ENCODE measurements around the gene KCNG2.
A peak's percentile ranks its signal among the peaks of the same experiment; 100 is the strongest.

KCNG2 gene

GRCh38 chr18:79910563-79911343 is 113.0 kb downstream of the KCNG2 start:
- DNase-seq (ENCODE audit: low spot score): no peak

GRCh38 chr18:79911344-79912270 is 113.9 kb downstream of the KCNG2 start:
- DNase-seq (ENCODE audit: low spot score): no peak

- DNase-seq (ENCODE audit: low spot score): peak; percentile 58
Observed at GRCh38 chr18:79912409-79912991, 114.8 kb downstream of the KCNG2 start.

GRCh38 chr18:79912994-79913831 is 115.5 kb downstream of the KCNG2 start:
- DNase-seq (ENCODE audit: low spot score): no peak

DNA sequence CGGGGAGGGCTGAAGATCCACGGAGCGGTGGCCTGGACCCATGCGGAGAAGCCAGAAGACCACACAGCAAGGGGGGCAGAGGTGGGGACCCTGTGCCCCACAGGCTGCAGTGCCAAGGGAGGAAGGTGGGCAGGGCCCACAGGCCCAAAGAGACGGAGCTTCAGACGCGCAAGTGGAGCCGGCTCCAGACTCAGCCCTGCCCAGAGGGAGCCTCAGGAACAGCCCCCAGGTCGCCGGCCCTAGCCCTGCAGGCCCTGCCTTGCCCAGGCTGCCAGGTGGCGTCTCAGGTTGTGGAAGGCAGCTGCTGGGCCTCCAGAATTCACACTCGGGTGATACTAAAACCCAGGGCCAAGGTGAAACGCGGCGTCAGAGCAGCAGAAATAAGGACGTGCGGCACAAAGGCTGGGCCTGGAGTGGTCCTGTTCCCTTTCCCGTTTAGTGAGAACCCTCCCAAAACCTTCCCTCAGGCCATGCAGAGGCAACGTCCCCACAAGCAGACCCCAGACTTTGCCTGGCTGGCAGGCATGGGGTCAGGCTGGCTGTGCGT is 116.9 kb downstream of the KCNG2 start:
- no peak for DNase-seq (ENCODE audit: low spot score)

DNA sequence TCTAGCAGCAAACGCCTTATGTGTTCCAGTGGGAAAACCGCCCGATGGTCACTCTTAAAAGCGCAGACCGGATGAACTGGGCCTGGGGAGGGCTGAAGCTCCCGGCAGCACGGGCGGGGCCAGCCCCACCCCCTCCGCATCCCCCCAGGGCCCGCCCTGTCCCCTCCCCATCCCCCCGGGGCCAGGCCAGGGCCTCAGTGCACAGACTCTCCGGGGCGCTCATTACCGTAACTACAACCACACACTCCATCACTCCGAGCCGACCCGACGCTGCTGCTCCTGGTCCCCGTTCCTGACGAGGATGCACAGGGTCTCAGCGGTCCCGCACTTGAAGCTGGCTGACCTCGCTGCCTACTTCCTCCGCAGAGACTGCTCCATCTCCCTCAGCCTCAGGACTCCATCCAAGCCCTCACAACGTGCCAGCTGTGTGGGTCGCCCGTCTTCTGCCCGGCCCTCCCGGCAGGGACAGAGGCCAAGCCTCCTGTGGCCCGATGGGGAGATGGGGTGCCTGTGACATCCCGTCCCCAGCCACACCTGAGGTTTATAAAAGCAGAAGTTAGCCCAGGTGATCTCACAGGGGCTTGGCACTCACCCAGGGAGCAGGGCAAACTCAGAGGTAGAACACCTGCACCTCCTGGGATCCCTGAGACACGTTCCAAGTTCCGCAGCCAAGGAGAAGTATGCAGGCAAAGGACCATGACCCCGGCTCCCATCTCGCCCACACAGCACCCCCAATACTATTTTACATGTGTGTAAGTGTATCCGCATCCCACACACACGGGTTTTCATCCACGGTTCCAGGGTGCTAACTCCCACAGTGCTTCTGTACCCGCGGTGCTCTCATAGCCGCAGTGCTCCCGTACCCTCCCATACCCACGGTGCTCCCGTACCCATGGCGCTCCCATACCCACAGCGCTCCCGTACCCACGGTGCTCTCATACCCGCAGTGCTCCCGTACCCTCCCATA is 117.7 kb downstream of the KCNG2 start:
- DNase-seq (ENCODE audit: low spot score): no peak

GRCh38 chr18:79916128-79916494 is 118.4 kb downstream of the KCNG2 start:
- no peak for DNase-seq (ENCODE audit: low spot score)

DNA sequence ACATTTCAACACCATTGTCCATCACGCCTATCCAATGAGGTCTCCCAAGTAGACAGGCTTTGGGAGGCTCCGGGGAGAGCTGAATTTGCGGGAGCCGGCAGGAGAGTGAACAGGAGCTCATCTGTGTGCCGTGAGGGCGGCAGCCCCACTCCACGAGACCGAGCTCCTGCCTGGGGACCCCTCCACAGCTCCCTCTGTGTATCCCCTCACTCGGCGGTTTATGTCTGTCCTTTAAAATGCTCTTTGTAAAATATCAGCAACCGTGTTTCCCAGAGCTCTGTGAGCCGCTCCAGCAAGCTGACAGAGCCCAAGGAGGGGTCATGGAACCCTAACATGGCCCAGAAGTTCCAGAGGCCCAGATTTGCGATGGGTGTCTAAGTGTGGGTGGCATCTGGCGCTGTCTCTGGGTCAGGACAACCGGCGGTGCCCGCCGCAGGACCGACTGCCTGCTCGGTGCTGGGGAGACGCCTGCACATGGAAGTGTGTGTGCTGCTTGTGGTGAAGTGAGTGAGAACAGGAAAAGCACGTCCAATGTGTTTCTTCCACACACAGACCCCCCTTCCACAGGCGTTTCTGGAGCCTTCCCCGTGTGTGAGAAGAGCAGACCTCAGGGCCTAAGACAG is 118.9 kb downstream of the KCNG2 start:
- DNase-seq (ENCODE audit: low spot score): no peak

DNA sequence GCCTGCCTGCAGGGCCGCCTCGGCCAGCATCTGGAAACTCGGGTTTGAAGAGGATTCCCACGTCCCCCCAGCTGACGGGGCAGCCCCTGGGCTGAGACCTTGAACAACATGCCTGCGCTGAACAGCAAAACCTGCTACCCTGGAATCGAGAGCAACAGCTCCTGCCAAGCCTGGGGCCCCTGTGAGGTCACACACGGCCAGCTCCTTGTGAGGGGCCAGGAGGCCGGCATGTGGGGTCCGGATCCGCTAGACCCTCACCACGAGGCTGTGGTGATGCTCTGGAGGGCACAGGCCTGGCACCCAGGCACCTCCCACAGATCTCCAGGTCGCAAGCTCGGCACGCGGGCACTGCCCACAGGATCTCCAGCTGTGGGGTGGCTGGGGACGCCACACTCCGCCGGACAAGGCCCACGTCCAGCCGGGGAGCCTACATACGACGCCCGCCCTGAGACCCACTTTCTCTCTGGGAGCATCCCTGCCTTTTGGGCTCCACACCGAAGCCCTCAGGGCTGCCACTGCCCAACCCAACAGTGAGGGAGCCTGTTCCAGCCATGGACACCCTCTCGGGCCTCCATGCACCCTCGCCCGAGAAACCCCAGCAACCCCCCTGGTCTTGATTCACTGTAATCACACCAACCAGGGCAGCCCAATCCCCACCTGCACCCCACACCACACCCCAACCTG is 119.6 kb downstream of the KCNG2 start:
- no peak for DNase-seq (ENCODE audit: low spot score)

GRCh38 chr18:79917853-79918614 is 120.3 kb downstream of the KCNG2 start:
- no peak for DNase-seq (ENCODE audit: low spot score)

DNA sequence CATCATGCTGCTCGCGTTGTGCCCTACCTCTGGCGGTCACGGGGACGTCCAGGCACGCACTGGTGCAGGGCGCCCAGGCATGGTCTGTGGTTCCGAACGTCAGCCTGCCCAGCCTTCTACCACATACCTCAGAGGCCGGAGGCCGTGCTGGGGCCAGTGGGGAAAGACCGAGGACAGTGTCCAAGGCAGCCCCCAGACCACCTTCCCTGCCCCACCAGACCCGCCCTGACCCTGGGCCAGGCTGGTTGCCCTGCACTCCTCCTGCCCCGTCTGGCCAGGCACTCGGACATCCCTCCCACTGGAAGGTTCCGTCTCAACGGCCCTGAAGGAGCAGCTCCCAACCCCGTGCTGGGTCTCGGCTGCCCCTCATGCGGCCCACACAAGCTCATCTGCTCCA is 120.9 kb downstream of the KCNG2 start:
- DNase-seq (ENCODE audit: low spot score): no peak

DNA sequence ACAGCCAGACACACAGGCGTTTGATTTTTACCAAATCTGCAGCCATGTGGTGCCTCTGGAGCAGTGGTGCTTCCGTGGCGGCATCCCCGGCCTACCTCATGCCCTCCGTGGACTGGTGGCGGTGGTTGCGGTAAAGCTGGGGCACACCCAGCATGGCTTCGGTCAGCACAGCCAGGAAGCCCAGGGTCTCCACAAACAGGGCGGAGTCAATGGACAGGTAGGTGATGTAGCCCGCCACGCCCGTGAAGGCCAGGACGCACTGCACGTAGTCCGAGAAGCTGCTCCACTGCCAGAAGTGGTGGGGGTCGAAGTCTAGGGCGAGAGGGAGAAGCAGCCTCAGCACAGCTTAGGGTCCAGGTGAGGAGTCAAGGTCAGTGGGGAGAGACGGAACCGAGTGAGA is 121.4 kb downstream of the KCNG2 start:
- DNase-seq (ENCODE audit: low spot score): no peak

DNA sequence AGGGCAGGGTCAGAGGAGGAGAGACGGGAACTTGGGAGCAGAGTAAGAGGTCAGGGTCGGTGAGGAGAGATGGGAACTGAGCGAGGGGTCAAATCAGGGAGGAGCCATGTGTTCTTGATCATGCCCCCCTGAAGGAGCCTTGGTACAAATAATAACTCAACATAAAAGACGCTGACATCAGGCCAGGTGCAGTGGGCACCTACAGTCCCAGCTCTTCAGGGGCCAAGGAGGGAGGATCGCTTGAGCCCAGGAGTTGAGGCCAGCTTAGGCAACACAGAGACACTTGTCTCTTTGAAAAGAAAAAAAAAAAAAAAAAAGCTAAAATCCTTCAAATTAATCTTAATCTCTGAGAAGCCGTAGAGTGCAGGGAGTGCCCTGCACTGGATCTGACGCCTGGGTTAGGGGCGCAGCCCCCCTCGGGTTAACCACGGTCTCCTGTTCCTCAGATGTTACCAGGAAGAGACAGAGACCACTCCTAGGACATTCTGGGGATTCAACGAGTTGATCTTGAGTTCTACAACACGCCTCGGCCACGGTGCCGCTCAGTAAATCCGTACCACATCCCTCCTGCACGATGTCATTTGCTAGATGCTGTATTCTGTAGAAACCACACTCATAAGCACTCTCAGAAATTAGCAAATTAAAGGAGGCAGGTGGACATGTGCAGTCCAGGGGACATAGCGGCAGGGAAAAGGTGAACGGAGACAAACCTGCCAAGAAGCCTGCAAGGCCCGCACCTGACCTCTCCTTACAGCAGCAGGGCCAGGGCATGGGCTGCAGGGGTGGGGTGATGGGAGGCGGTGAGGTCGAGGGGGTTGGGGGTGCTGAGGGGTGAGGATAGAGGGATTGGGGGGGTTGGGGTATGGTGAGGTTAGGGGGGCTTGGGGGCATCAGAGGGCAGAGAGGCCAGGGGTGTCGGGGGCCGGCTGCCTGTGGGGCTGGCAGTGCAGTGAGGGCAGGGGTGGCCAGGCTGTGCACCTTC is 124.5 kb downstream of the KCNG2 start:
- DNase-seq (ENCODE audit: low spot score): no peak

DNA sequence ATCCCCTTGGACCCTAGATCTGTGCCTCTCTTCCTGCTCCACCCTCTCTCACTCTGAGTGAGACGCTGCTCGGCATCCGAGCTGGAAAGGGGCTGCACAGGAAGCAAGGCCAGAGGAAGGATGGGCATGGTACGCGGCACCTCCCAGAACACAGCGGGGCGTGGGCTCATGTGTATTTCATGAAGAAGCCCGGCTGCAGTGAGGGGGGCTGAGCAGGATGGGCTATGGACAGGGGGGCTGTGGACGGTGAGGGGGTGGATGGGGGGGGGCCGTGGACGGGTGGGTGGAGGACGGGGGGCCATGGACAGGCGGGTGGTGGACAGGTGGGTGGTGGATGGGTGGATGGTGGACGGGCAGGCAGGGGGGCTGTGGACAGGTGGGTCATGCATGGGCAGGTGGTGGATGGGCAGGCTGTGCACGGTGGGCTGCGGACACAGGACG is 125.3 kb downstream of the KCNG2 start:
- DNase-seq (ENCODE audit: low spot score): no peak

DNA sequence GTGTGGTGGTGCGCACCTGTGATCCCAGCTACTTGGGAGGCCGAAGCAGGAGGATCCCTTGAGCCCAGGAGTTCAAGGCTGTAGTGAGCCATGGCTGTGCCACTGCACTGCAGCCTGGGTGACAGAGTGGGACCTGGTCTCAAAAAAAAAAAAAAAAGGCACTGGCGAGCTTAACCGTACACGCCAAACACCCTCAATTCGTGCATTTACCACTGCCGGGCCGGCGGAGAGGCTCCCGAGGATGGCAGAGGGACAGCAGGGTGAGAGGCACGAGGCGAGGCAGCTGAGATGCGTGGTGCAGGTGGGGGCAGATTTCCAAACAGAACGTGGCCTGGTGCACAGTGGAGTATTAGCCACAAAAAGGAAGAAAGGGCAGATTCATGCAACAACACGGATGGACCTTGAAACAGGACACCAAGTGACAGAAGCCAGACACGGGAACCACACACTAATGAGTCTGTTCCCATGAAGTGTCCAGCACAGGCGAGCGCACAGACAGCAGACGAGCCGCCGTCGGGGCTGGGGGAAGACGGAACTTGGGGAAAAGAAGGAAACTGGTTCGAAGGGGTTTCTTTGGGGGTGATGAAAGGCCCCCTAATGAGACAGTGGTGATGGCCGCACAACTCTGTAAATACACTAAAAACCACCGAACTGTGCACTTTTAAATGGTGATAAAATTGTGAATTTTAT is 126.3 kb downstream of the KCNG2 start:
- no peak for DNase-seq (ENCODE audit: low spot score)

- DNase-seq (ENCODE audit: low spot score): no peak
Observed at GRCh38 chr18:79924814-79925731, 127.3 kb downstream of the KCNG2 start.

All from AG08396 (cell line).